CD4-positive, alpha-beta T cell treated with Interleukin-2 at 100 ng/mL for 4 hours (primary cell): ENCODE data around the gene PHC2.

Experiments
- DNase-seq: peaks from one replicate; pipeline ENCODE4 v3.0.0-alpha.2; 2020; ENCODE audit warnings: low spot score

The PHC2 gene

DNA sequence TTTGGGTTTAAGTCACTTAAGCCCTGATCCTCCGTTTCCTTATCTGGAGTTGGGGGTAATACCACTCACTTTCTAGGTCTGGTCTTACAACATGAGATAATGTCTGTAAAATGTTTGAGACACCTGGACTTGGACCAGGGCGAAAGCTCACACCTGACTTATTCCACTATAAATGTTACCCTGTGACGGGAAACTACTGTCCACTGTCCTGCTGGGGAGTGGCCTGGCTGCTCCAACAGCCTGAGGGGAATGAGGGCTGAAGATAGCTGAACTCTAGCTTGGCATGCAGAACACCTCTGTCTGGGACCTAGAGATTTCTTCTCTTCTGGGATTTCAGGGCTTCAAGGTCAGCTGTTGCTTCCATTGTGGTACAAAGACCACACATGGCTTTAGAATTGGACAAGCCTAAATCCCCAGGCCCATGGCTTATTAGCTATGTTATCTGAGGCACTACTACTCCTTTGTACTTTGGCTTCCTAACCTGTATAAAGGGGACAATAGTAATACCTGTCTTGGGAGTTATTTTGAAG, 100.5 kb downstream of the PHC2 start:
- no peak for DNase-seq

DNA sequence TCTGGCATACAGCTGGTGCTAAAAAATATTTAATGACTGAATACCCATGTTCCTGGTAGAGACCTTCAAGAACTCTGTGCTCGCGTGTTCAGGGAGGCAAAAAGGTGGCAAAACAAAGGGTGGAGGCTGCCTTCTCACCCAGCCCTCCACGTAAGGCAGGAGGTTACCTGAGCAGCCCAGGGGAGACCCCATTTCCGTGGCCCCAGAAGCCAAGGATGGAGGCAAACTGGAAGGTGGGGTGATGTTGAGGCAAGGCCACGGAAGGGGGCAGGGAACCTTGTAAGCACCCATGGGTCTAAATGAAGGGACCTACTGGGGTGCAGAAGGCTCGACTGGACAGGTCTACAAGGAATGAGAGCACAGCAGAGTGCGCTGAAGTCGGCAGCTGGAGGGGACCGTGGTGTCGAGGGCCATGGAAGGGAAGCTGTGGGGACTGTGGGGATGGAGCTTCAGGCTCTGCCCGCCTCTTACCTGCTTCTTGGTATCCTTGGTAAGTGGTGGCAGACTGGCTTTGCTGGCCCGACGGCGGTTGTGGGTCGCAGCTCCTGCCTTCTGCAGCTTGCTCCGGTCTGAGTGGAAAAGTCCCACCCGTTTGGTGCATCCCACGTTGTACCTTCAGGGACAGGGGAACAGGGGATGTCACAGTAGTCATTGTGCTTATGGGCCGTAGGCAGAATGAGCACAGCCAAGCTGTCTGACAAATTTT, 101.1 kb downstream of the PHC2 start:
- DNase-seq: no peak

GRCh38 chr1:33328817-33329216, 102.1 kb downstream of the PHC2 start:
- no peak for DNase-seq

GRCh38 chr1:33327587-33328325, 103.1 kb downstream of the PHC2 start:
- no peak for DNase-seq

DNA sequence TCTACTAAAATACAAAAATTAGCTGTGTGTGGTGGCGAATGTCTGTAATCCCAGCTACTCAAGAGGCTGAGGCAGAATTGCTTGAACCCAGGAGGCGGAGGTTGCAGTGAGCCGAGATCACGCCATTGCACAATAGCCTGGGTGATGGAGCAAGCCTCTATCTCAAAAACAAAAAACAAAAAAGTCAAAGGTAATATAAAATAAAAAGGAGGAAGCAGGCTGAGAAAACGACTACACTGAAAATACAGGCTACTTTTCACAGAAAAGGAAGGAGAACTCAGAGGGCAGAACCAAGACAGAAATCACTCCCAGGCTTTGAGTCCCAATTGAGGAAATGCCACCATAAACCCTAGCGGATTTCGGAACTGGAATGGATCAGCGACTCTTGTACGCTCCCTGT, 104.1 kb downstream of the PHC2 start:
- no peak for DNase-seq

DNA sequence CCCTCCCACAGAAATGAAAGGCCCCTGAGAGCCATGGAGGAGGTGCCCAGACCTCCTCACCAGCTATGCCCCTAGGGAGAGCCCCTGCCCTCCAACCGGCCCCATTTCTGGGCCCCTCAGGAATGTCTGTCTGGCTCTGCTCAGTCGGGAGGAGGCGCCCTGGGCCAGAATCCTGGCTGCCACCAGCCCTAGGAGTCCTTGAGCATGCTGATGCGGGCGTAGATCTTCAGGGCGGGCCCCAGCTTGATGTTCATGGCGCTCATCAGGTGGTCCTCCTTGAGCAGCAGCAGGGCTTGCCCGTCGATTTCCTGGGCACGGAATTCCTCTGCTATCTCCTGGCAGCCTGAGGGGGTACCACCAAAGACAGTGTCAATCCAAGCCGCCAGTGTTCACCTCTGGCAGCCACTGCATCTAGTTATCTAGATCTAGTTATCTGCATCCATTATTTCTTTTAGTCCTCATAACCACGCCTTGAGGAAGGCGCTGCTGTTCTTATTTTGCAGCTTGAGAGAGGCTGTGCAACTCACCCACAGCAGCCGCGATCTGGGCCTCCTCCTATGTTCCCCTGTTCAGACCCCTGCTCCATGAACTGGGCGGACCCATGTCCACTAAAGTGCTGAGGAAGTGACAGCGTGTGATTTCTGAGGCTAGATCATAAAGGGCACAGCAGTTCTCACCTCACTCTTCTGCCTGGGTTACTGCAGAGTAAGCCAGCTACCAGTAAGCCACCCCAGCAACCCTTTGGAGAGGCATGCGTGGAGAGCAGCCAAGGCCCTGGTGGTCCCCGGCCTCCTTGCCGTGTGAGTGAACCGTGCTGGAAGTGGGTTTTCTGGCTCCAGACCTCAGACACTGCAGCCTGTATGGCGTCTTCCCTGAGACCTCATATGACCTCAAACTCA, 106.0 kb downstream of the PHC2 start:
- DNase-seq: no peak

- DNase-seq: no peak
Observed at GRCh38 chr1:33323663-33324477, 107.0 kb downstream of the PHC2 start.

DNA sequence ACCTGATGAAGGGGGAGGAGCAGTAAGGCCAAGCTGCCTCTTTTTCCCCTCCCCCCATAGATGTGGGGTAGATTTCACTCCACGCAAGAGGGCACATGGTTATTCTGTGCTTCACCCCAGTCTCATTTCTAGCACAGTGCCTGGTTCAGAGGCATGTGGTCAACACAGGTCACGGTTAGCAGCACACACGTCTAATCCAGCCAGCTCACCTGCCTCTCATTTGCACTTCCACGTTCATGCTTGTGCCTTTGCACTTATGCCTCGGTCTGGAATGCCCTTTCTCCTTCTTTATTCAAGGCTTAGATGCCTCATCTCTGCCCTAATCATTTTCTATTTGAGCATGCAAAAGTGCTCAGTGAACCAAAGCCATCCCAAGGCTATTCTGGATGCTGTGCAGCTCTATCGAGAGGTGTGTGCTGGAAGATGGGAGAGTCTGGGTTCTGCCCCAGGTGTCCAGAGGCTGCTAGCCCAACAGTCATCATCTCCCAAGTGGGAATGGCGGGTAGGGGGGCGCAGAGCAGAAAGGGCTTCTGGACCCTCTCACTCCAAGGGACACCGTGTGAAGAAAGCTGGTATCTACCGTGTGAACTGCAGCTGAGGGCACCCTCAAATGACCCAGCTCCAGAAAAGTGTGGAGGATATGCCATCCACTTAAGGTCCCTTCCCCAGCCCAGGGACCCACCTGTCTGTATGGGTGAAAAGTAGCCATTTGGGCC, 107.9 kb downstream of the PHC2 start:
- no peak for DNase-seq

- no peak for DNase-seq
Observed at GRCh38 chr1:33322109-33322508, 108.8 kb downstream of the PHC2 start.

GRCh38 chr1:33321178-33321577, 109.7 kb downstream of the PHC2 start:
- DNase-seq: no peak

GRCh38 chr1:33320619-33321165, 110.2 kb downstream of the PHC2 start, which contains the start of gene A3GALT2:
Gene A3GALT2, minus strand, starts transcription at chr1:33321098. Its CDS starts 0 bp downstream, at chr1:33321098.
- no peak for DNase-seq

DNA sequence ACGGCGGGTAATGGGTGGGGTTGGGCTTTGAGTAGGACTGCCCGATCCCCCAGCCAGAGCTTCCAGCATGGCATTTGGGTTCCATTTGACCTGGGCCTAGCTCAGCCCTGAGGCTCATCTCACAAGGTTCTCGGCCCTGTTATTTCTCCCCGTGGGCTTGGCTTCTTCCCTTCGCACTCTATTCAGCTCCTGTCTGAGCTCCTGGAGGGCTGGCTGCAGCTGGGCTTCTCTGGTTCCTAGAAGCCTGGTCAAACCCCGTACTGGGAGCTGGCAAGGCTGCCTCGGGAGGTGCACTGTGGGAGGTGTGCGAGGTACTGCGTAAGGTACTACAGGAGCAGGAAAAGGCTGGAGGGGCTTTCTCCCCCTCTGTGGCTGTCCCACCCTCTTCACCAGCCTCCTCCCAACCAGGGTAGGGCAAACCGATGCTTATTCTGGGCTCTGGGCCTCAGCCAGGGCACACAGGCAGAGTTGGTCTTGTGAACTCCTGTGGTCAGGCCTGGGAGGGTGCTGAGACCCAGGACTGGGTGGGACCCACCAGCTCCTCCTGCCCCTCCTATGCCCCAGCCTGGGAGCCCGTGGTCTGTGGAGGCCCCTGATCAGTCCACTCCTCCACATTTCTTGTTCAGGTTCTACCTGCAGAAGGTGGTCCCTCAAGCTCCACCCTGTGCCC, 110.8 kb downstream of the PHC2 start:
- no peak for DNase-seq

- DNase-seq: no peak
Observed at GRCh38 chr1:33319186-33319948, 111.5 kb downstream of the PHC2 start.

- no peak for DNase-seq
Observed at GRCh38 chr1:33317946-33318345, 112.9 kb downstream of the PHC2 start.

DNA sequence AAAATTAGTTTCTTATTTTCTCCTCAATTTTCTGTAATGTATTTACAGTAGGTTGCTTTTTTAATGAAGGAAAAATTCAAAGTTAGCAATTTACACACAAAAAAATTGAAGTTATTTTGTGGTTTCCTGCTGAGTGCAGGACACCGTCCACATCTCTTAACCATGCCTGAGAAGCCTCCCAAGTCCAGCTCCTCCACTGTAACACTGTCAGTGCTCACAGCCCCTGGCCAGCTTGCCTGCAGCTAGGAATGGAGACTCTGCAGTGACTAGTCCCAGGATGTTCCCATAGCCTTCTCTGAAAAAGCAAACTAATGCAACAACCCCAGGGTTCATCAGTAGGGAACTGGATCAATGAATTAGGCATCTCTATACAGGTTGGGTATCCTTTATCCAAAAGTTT, 113.5 kb downstream of the PHC2 start:
- no peak for DNase-seq

- no peak for DNase-seq
Observed at GRCh38 chr1:33316601-33317000, 114.3 kb downstream of the PHC2 start.

DNA sequence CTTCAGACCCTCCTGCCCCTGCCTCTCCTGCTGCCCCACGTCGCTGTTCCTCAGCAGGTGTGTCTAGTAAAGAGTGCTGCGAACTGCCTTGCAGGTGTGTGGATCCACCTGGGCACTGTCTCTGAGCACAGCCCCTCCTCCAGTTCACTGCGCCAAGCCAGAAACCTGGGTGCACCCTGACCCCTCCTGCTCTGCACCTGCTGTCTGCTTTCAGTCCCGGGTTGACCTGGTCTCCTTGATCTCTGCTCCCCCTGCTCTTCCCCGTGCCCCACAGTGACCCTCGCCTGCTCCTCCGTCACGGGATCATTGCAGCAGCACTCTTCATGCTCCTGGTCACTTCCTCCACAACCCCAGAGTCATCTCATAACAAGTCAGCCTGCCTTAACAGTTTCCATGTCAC, 116.5 kb downstream of the PHC2 start:
- DNase-seq: no peak

DNA sequence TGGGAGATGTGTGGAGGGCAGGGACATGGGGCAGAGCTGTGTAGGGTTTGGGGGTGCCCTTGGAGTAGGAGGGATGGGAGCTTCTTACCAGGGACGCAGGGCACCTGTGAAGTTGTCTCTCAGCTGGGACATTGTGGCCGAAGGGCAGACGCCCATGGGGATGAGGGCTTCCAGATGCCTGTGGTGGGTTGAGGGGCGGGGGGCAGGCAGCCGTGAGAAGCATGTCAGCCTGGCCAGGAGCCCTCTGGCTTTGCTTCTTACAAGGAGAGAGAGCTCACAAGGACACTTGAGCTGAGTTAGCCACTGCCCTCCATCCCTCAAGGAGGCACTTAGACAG, 118.5 kb downstream of the PHC2 start:
- DNase-seq: no peak

GRCh38 chr1:33311706-33312412, 119.0 kb downstream of the PHC2 start:
- no peak for DNase-seq
